ENCODE measurements around the gene WDR45B. TPM values are rescaled to one million over a fixed set of nuclear protein-coding genes. Genes with fewer than 3 reads are reported as not detected.

Gene WDR45B
- total RNA-seq, 1 experiment from 2014 or later, result 110 TPM

DNA sequence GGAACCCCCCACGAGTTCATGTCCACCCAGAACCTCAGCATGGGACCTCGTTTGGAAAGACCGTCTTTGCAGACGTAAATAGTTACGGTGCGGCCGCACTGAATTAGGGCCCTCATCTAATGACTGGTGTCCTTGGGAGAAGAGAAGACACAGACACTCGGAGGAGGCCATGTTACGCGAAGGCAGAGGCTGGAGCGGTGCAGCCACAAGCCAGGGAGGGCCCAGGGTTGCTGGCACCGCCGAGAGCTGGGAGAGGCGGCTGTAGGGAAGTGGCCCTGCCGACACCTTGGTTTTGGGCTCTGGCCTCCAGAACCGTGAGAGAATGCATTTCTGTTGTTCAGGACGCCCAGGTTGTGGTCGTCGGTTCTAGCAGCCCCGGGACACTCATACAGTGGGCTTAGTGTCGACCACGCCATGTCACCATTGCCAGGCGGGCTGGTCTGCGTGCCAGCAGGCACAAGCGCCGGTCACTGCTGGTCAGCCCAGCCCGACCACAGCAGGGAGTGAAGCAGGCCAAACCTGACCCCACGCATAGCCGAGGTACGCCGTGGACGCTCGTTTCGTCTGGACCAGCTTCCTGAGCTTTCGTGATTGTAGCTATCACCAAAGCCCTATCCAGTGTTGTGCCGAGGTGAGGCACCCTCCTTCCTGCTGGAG lies 10.7 kb upstream of the WDR45B start:
- peaks cover 0 to 8% of the 10 kb centered on the region in 2 experiments; a peak in 1 of 5 replicates for H3K9me3 Mint-ChIP-seq
- TF ChIP-seq, protein P1, sequence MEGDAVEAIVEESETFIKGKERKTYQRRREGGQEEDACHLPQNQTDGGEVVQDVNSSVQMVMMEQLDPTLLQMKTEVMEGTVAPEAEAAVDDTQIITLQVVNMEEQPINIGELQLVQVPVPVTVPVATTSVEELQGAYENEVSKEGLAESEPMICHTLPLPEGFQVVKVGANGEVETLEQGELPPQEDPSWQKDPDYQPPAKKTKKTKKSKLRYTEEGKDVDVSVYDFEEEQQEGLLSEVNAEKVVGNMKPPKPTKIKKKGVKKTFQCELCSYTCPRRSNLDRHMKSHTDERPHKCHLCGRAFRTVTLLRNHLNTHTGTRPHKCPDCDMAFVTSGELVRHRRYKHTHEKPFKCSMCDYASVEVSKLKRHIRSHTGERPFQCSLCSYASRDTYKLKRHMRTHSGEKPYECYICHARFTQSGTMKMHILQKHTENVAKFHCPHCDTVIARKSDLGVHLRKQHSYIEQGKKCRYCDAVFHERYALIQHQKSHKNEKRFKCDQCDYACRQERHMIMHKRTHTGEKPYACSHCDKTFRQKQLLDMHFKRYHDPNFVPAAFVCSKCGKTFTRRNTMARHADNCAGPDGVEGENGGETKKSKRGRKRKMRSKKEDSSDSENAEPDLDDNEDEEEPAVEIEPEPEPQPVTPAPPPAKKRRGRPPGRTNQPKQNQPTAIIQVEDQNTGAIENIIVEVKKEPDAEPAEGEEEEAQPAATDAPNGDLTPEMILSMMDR (conservative IDR thresholded peaks at IDR 0.05), result no peak
- no peak overlapping the region for H3K23ac ChIP-seq (ENCODE audit: insufficient read length, low read depth, low read length)
- WGBS (ENCODE audit: extremely low coverage, insufficient read length, low lambda C conversion rate), result no CpG with 5 or more reads among the region's 36 CpGs
- no peak overlapping the region for H2BK20ac ChIP-seq (ENCODE audit: low read depth, low read length, poor library complexity, severe bottlenecking)
- H3T11ph ChIP-seq (ENCODE audit: low read length), result no peak overlapping the region
- DNase-seq, result no peak
- no peak overlapping the region for H2BK12ac ChIP-seq (ENCODE audit: insufficient read length, low read depth, low read length)
- H3K18ac ChIP-seq (ENCODE audit: insufficient read length, low read depth, low read length), result no peak overlapping the region
- no peaks in the 10 kb centered on the region for H4K20me1 ChIP-seq (ENCODE audit: control insufficient read depth, insufficient read depth, insufficient read length)
- no peaks in the 10 kb centered on the region for H3K79me2 ChIP-seq (ENCODE audit: insufficient read depth, low read length)
- H3K27me3 ChIP-seq (ENCODE audit: insufficient read depth, low read length), result no peaks in the 10 kb centered on the region
- H2BK5ac ChIP-seq (ENCODE audit: insufficient read length, low read length), result no peak overlapping the region
- H3K27me3 Mint-ChIP-seq (ENCODE audit: low read depth), result no peaks in the 10 kb centered on the region
- no peak overlapping the region for H2BK15ac ChIP-seq (ENCODE audit: low read depth, low read length)
- no peaks in the 10 kb centered on the region for H3K4me1 Mint-ChIP-seq
- H3K14ac ChIP-seq (ENCODE audit: insufficient read depth, low read length), result no peak overlapping the region; the same call in 1 of the 2 replicates
- peak overlapping the region in 1 of 3 experiments; percentile 28; a peak in 1 of 7 replicates for H3K27ac Mint-ChIP-seq
- no peak overlapping the region for H2BK120ac ChIP-seq (ENCODE audit: low read depth, low read length, poor library complexity, severe bottlenecking)
- H4K5ac ChIP-seq (ENCODE audit: insufficient read length, low read depth, low read length), result no peak overlapping the region
- H3K36me3 Mint-ChIP-seq (ENCODE audit: insufficient read depth in 1 of 3, low read depth in 3 of 3), result no peaks in the 10 kb centered on the region; a peak in 1 of 7 replicates
- no peak overlapping the region for H3K4me3 Mint-ChIP-seq
- H2AFZ ChIP-seq (ENCODE audit: low read length), result no peak overlapping the region
- H3K23me2 ChIP-seq (ENCODE audit: insufficient read length, low read depth, low read length, poor library complexity, severe bottlenecking), result no peaks in the 10 kb centered on the region
- H3K4me1 ChIP-seq (ENCODE audit: insufficient read depth, low read length), result no peaks in the 10 kb centered on the region
- no peaks in the 10 kb centered on the region for H3K79me1 ChIP-seq (ENCODE audit: insufficient read depth, low read depth, low read length, poor library complexity, severe bottlenecking)
- H3K56ac ChIP-seq (ENCODE audit: insufficient read length, low read depth, low read length), result no peak overlapping the region
- no peak overlapping the region for H3K27ac ChIP-seq (ENCODE audit: insufficient read length, low read depth, low read length)
- no peak overlapping the region for H3K4ac ChIP-seq (ENCODE audit: low read depth, low read length)
- H3K9ac ChIP-seq (ENCODE audit: extremely low read depth, insufficient read length, low read length), result no peak overlapping the region
- H4K91ac ChIP-seq (ENCODE audit: insufficient read length, low read depth, low read length), result no peak overlapping the region
- no peak overlapping the region for H2AK5ac ChIP-seq (ENCODE audit: insufficient read length, low read length)
- no peak overlapping the region for H3K4me2 ChIP-seq (ENCODE audit: insufficient read depth, insufficient read length, low read length)
- no peaks in the 10 kb centered on the region for H3K9me3 ChIP-seq (ENCODE audit: control insufficient read depth, low read depth, low read length)
- H4K8ac ChIP-seq (replicated peaks; ENCODE audit: insufficient read length, low read depth, low read length), result no peak overlapping the region
